Measurements from ENCODE around the gene KRTAP3-1.
A peak's percentile ranks its signal among the peaks of the same experiment; 100 is the strongest.

The KRTAP3-1 gene

DNA sequence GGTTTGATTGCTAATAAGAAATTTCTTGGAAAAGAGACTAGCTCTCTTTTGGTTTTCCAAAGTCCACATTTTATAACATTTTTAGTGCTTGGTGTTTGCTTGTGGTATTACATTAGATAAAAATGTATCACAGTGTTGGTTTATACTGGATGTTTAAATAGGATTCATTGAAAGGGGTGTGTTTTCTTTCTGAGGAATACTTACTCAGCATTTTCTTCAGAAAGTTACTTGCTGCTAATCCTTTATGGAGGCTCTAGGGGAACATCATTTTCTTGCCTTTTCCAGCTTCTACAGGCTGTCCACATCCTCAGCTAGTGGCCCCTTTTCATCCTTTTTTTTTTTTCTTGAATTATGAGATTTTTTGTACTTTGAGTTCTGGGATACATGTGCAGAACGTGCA is 41.3 kb downstream of the KRTAP3-1 start:
- Histone ChIP-seq H3K36me3 (ENCODE audit: control insufficient read depth in 1 of 2, insufficient read depth in 2 of 2, low read length in 2 of 2) (no peaks in the 10 kb centered on the region), H3K4me1 (ENCODE audit: control insufficient read depth in 1 of 2, insufficient read depth in 2 of 2, low read length in 2 of 2) (no peaks in the 10 kb centered on the region), H3K27me3 (ENCODE audit: low read depth, low read length) (no peaks in the 10 kb centered on the region), H3K4me3 (ENCODE audit: low read depth in 1 of 2, low read length in 2 of 2) (no peak overlapping the region), H3K9me3 (ENCODE audit: control insufficient read depth in 1 of 2, low read length in 2 of 2) (no peaks in the 10 kb centered on the region), H3K27ac (ENCODE audit: low read length) (no peak overlapping the region)

DNA sequence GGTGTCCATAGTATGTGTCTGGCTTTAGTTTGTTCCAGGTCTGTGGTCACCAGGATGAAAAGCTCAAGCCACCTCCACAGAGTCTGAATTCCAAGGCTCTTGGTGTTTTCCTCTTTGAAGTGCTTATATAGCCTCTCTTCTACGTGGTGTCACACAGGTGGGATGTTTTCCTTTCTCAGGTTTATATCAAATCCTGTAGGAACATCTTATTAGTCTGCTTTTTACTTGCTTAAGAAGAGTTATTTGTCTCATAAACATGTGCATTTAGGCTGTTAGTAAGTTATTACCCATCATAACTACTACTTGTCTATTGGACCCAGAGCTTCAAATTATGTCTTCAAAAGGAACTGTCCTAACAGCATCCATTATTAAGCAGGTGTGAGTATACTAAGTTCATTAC is 42.1 kb downstream of the KRTAP3-1 start, which contains the start of gene KRT39:
TSS of gene KRT39 (minus strand) at position 101 of the 400 bp plus-strand sequence. CDS start at position 9, 92 bp downstream.
- no peak within 1 kb of the TSS for H3K27ac ChIP-seq (ENCODE audit: low read length)
- H3K4me1 ChIP-seq (ENCODE audit: control insufficient read depth in 1 of 2, insufficient read depth in 2 of 2, low read length in 2 of 2): no peaks in the 10 kb centered on the region
- H3K9me3 ChIP-seq (ENCODE audit: control insufficient read depth in 1 of 2, low read length in 2 of 2): no peaks in the 10 kb centered on the region
- H3K4me3 ChIP-seq (ENCODE audit: low read depth in 1 of 2, low read length in 2 of 2): no peak within 1 kb of the TSS
- H3K36me3 ChIP-seq (ENCODE audit: control insufficient read depth in 1 of 2, insufficient read depth in 2 of 2, low read length in 2 of 2): no peaks in the 10 kb centered on the region
- H3K27me3 ChIP-seq (ENCODE audit: low read depth, low read length): no peaks in the 10 kb centered on the region

DNA sequence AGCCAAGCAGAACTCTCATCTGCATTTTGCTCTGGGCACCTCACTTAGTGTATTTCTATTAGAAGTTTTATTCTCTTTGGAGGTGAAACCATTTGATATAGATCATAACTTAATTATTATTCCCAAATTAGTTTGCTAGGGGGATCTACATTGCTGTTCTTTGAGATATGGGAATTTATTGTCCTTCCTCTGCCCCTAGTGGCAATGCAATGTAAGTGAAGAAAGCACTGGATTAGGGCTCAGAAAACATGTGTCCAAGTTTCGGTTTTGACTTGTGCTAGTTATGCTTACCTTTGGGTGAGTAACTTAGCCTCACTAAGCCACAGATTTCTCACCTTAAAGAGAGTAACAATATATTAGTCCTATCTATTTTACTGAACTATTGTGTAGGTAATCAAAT is 45.1 kb downstream of the KRTAP3-1 start:
- Histone ChIP-seq H3K9me3 (ENCODE audit: control insufficient read depth in 1 of 2, low read length in 2 of 2) (no peaks in the 10 kb centered on the region), H3K27ac (ENCODE audit: low read length) (no peak overlapping the region), H3K4me1 (ENCODE audit: control insufficient read depth in 1 of 2, insufficient read depth in 2 of 2, low read length in 2 of 2) (no peaks in the 10 kb centered on the region), H3K4me3 (ENCODE audit: low read depth in 1 of 2, low read length in 2 of 2) (no peak overlapping the region), H3K27me3 (ENCODE audit: low read depth, low read length) (no peaks in the 10 kb centered on the region), H3K36me3 (ENCODE audit: control insufficient read depth in 1 of 2, insufficient read depth in 2 of 2, low read length in 2 of 2) (no peaks in the 10 kb centered on the region)

DNA sequence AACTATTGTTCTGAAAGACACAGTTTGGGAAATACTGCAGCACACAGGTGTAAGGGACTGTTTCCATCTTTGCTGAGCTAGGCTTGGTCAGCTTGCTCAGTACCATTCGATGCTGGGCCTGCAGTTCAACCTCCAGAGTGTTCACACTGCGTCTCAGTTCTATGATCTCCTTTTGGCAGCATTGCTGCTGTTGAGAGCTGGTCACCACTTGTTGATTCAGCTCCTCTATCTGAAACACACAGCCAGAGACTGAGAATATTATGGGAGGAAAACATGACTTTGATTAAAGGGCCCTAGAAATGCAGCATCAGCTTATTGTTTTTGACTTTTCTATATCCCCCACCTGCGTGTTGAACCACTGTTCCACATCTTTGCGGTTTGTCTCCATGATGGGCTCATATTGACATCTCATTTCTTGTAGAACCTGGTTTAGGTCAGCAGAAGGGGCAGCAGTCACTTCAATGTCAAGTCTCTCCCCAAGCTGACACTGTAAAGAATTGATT is 46.8 kb downstream of the KRTAP3-1 start:
- no peaks in the 10 kb centered on the region for H3K36me3 ChIP-seq (ENCODE audit: control insufficient read depth in 1 of 2, insufficient read depth in 2 of 2, low read length in 2 of 2)
- no peaks in the 10 kb centered on the region for H3K27me3 ChIP-seq (ENCODE audit: low read depth, low read length)
- no peaks in the 10 kb centered on the region for H3K9me3 ChIP-seq (ENCODE audit: control insufficient read depth in 1 of 2, low read length in 2 of 2)
- H3K4me3 ChIP-seq (ENCODE audit: low read depth in 1 of 2, low read length in 2 of 2): no peak overlapping the region
- H3K27ac ChIP-seq (ENCODE audit: low read length): no peak overlapping the region
- no peaks in the 10 kb centered on the region for H3K4me1 ChIP-seq (ENCODE audit: control insufficient read depth in 1 of 2, insufficient read depth in 2 of 2, low read length in 2 of 2)

DNA sequence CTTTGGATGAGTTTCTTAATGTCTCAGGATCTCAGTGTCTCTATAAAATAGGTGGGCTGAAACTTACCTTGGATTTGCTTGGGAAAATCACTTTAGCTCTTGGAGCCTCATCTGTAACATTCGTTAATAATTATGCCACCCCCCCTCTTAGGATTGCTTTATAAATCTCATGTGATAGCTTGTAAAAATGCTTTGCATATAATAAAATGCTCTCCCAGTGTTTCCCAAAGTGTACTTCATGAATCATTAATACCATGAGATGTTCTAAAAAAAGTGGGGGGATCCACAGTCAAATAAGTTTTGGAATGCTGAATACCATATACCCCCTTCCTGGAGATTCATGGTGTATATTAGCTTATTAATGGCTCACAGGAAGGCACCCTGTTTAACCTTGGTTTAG is 47.3 kb downstream of the KRTAP3-1 start:
- Histone ChIP-seq H3K27ac (ENCODE audit: low read length) (no peak overlapping the region), H3K9me3 (ENCODE audit: control insufficient read depth in 1 of 2, low read length in 2 of 2) (no peaks in the 10 kb centered on the region), H3K4me3 (ENCODE audit: low read depth in 1 of 2, low read length in 2 of 2) (no peak overlapping the region), H3K27me3 (ENCODE audit: low read depth, low read length) (no peaks in the 10 kb centered on the region), H3K4me1 (ENCODE audit: control insufficient read depth in 1 of 2, insufficient read depth in 2 of 2, low read length in 2 of 2) (no peaks in the 10 kb centered on the region), H3K36me3 (ENCODE audit: control insufficient read depth in 1 of 2, insufficient read depth in 2 of 2, low read length in 2 of 2) (no peaks in the 10 kb centered on the region)

DNA sequence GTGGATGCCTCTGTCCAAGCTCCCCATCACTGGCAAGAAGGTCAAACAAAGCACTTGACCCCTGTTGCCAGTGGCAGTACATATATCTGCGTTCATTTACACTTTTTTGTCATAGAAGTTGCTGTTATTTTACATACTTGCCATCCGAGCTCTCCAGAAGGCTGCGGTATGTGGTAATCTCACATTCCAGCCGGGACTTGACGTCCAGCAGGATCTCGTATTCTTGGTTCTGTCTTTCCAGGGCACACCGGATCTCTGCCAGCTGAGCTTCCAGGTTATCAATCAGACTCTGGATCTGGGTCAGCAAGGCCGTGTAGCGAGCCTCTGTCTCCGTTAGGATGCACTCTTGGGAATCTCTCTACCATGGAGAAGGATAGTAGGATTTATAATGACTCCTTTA is 48.8 kb downstream of the KRTAP3-1 start:
- Histone ChIP-seq H3K4me1 (ENCODE audit: control insufficient read depth in 1 of 2, insufficient read depth in 2 of 2, low read length in 2 of 2) (no peaks in the 10 kb centered on the region), H3K27ac (ENCODE audit: low read length) (no peak overlapping the region), H3K9me3 (ENCODE audit: control insufficient read depth in 1 of 2, low read length in 2 of 2) (no peaks in the 10 kb centered on the region), H3K36me3 (ENCODE audit: control insufficient read depth in 1 of 2, insufficient read depth in 2 of 2, low read length in 2 of 2) (no peaks in the 10 kb centered on the region), H3K27me3 (ENCODE audit: low read depth, low read length) (no peaks in the 10 kb centered on the region), H3K4me3 (ENCODE audit: low read depth in 1 of 2, low read length in 2 of 2) (peak overlapping the region in 1 of 2 donors; percentile 32)

All from muscle layer of duodenum (tissue), 2 donors.